Endothelial cell of umbilical vein (primary cell): Measurements from ENCODE around the gene PTF1A.

Experiments
- EZH2 ChIP-seq: IDR thresholded peaks from 2 replicates; pipeline ENCODE4 v1.6.1; 2012; ENCODE audit warnings: borderline replicate concordance, low read depth, mild to moderate bottlenecking, moderate library complexity, low read length, inconsistent platforms; ENCODE audit not compliant: severe bottlenecking
- TF ChIP-seq, protein P1 (sequence below), 2 donors: IDR thresholded peaks; 1 replicate in 1 of 2; 2 replicates in 1 of 2; pipeline ENCODE4 v1.5.1; 2011; ENCODE audit warnings: low read length in 2 of 2, mild to moderate bottlenecking in 2 of 2, moderate library complexity in 2 of 2, control low read depth in 1 of 2, inconsistent platforms in 1 of 2, low read depth in 1 of 2; ENCODE audit not compliant: insufficient read depth in 1 of 2; ENCODE audit errors: extremely low read depth in 1 of 2

DNA sequence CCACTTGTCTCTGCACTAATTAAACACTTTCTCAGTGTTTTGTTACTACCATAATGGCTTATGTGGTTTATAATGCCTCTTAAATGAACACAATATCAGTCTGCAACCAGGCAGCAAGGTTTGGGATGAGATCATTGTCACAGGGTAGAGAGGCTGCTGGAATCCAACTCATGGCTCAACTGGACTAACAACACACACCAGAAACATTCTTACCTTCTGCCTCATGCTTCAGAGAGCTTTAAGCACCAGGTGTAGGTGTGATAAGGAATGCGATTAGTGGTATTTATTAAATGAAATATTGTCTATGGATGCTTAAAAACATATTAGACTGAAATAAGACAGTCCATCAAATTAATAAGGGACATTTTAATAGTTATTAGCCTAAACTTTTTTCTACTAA, 25.4 kb downstream of the PTF1A start:
- no peak for TF ChIP-seq EZH2
- TF ChIP-seq, protein P1, sequence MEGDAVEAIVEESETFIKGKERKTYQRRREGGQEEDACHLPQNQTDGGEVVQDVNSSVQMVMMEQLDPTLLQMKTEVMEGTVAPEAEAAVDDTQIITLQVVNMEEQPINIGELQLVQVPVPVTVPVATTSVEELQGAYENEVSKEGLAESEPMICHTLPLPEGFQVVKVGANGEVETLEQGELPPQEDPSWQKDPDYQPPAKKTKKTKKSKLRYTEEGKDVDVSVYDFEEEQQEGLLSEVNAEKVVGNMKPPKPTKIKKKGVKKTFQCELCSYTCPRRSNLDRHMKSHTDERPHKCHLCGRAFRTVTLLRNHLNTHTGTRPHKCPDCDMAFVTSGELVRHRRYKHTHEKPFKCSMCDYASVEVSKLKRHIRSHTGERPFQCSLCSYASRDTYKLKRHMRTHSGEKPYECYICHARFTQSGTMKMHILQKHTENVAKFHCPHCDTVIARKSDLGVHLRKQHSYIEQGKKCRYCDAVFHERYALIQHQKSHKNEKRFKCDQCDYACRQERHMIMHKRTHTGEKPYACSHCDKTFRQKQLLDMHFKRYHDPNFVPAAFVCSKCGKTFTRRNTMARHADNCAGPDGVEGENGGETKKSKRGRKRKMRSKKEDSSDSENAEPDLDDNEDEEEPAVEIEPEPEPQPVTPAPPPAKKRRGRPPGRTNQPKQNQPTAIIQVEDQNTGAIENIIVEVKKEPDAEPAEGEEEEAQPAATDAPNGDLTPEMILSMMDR (IDR thresholded peaks at IDR 0.05; ENCODE audit: extremely low read depth in 1 of 2, insufficient read depth in 1 of 2, low read depth in 1 of 2, low read length in 2 of 2), result no peak
